ENCODE results near the gene NAA20.

The NAA20 gene

GRCh38 chr20:20017844-20018185 lies 653 bp downstream of the NAA20 start:
- TF ChIP-seq, protein P1, sequence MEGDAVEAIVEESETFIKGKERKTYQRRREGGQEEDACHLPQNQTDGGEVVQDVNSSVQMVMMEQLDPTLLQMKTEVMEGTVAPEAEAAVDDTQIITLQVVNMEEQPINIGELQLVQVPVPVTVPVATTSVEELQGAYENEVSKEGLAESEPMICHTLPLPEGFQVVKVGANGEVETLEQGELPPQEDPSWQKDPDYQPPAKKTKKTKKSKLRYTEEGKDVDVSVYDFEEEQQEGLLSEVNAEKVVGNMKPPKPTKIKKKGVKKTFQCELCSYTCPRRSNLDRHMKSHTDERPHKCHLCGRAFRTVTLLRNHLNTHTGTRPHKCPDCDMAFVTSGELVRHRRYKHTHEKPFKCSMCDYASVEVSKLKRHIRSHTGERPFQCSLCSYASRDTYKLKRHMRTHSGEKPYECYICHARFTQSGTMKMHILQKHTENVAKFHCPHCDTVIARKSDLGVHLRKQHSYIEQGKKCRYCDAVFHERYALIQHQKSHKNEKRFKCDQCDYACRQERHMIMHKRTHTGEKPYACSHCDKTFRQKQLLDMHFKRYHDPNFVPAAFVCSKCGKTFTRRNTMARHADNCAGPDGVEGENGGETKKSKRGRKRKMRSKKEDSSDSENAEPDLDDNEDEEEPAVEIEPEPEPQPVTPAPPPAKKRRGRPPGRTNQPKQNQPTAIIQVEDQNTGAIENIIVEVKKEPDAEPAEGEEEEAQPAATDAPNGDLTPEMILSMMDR (conservative IDR thresholded peaks at IDR 0.05; ENCODE audit: low read depth, low read length) = peak; percentile 5
- H3K4me3 ChIP-seq (ENCODE audit: low read depth, low read length) = peak overlapping the region; percentile 94
- DNase-seq (ENCODE audit: low read depth) = no peak

- H3K4me3 ChIP-seq (ENCODE audit: low read depth, low read length) = peak overlapping the region; percentile 7
- TF ChIP-seq, protein P1 (conservative IDR thresholded peaks at IDR 0.05; ENCODE audit: low read depth, low read length) = no peak
- DNase-seq (ENCODE audit: low read depth) = no peak
These were observed 1.2 kb downstream of the NAA20 start for GRCh38 chr20:20018366-20018765.

DNA sequence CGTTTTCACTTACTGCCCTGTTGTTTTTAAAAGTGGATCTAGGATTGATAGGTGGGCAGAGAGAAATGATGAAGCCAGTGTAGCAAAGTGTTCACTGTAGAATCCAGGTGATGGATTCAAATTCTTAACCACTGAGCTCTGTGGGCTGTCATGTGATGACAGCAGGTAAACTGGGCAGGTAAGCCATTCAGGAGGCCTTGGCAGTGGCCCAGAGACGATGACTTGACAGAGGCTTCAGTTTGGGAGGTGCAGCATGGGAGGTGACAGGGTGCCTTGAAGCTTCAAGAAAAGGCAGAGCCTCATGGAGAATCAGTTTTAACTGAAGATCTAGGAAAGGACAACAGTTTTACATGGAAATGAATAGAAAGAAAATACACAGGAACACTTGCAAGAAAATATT lies 2.0 kb downstream of the NAA20 start:
- no peak overlapping the region for H3K4me3 ChIP-seq (ENCODE audit: low read depth, low read length)
- TF ChIP-seq, protein P1 (conservative IDR thresholded peaks at IDR 0.05; ENCODE audit: low read depth, low read length) = no peak
- no peak for DNase-seq (ENCODE audit: low read depth)

- TF ChIP-seq, protein P1 (conservative IDR thresholded peaks at IDR 0.05; ENCODE audit: low read depth, low read length) = no peak
- DNase-seq (ENCODE audit: low read depth) = no peak
These were observed 3.7 kb downstream of the NAA20 start for GRCh38 chr20:20020908-20021307.

GRCh38 chr20:20021835-20022234 lies 4.7 kb downstream of the NAA20 start:
- no peak for DNase-seq (ENCODE audit: low read depth)
- H3K4me3 ChIP-seq (ENCODE audit: low read depth, low read length) = no peak overlapping the region
- TF ChIP-seq, protein P1 (conservative IDR thresholded peaks at IDR 0.05; ENCODE audit: low read depth, low read length) = no peak

More at GRCh38 chr20:20020908-20021307, 3.7 kb downstream of the NAA20 start:
- no peak overlapping the region for H3K4me3 ChIP-seq (ENCODE audit: low read depth, low read length)

DNA sequence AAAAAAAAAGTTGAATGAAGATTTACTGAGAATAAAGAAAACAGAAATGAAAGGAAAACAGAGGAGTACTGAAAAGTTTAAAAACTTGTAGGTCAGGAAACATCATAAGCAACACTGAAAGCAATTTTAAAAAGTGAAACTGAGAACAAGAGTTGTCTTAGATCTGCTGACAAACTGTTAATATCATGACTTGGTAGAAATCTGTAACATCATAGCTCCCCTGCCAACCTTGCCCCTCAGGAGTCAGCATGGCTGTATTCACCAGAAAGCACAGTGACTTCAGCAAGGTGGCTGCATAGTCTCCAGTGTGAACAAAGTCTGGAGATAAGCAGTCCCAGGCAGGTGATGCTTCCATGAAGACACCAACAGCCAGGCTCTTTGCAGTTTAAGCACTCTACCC lies 5.3 kb downstream of the NAA20 start:
- H3K4me3 ChIP-seq (ENCODE audit: low read depth, low read length) = no peak overlapping the region
- TF ChIP-seq, protein P1 (conservative IDR thresholded peaks at IDR 0.05; ENCODE audit: low read depth, low read length) = no peak
- DNase-seq (ENCODE audit: low read depth) = no peak

GRCh38 chr20:20023395-20023794 lies 6.2 kb downstream of the NAA20 start:
- H3K4me3 ChIP-seq (ENCODE audit: low read depth, low read length) = no peak overlapping the region
- TF ChIP-seq, protein P1 (conservative IDR thresholded peaks at IDR 0.05; ENCODE audit: low read depth, low read length) = no peak
- no peak for DNase-seq (ENCODE audit: low read depth)
